Measurements from ENCODE around the gene RASGRP3.
"Not testable (repeated sequence)": the region's sequence is repeated elsewhere in the genome, so short reads cannot be mapped to it uniquely, and the experiment has no call there.

RASGRP3 gene

GRCh38 chr2:33457556-33458247 lies 18.7 kb upstream of the RASGRP3 start:
- DNase-seq = no peak

DNA sequence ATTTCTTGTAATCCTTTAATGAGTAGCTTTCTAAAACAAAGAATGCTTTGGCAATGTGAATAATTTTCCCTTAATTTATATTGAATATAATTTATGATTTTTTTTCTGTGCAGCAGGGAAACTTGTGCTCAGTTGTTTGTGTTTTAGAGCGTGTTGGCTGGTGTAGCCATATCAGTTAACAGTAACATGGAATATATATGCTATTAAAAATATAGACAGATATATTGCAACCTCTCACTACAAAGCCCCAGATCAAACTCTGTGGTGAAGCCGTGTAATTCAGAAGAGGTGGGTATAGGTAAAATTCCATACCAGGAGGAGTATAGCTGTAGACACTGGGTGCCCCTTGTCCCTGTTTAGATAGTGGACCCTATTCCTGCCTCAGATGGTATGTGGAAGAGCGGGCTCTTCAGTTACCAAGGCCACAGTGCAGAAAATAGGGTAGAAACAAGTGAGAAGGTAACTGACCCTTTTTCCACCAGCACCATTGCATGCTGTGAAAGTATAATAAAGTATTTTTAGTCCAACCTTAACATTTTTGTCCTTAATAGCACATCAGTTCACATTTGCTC lies 18.1 kb upstream of the RASGRP3 start:
- DNase-seq = no peak

DNA sequence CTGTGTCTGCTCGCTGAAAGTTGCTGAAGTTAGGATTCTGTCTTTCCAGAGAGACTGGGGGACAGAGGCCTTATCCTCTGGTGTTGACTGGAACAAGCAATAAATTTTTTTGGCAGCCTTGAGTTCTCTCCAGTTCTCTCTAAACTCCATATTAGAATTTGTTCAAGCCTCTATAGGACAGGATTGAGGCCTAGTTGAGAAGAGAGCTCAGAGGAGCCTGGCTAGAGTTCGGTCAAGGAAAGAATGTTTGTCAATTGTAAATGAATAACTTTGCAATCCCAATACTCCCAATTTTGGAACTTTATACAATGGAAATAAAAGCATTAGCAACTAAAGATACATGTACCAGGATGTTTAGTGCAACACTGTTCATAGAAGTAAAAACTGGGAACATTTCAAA lies 16.7 kb upstream of the RASGRP3 start:
- no peak for DNase-seq

DNA sequence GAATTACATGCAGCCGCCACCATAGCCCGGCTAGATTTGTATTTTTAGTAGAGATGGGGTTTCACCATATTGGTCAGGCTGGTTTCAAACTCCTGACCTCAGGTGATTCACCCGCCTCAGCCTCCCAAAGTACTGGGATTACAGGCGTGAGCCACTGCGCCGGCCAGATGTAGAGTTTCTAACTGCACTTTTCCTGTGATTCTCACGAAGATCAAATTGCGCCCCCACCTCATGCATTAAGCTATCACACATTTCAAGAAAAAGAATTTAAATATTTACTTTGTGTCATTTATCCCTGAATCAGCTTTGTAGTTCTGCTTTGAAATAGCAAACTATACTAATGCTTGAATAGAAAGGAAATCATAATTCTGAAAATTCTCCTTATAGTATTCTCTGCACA lies 13.9 kb upstream of the RASGRP3 start:
- not testable (repeated sequence) for DNase-seq

DNA sequence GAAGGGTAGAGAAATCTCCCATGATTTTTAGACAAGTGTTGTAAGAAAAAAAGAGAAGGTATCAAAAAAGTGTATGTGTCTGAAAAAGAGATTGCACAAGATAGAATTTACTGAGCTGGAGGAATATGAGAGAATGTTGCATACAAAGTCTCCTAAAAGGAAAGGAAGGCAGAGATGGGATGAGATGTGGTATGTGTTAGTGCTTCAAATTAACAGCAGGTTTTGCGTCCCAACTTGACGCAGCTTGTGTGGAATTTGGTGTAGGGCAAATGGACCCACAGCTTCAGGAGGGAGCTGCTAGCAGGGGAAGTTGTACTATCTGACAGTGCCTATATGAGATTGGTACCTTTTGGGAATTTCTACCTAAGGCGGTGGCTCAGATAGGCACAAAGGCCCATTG lies 9.0 kb upstream of the RASGRP3 start:
- DNase-seq = no peak

DNA sequence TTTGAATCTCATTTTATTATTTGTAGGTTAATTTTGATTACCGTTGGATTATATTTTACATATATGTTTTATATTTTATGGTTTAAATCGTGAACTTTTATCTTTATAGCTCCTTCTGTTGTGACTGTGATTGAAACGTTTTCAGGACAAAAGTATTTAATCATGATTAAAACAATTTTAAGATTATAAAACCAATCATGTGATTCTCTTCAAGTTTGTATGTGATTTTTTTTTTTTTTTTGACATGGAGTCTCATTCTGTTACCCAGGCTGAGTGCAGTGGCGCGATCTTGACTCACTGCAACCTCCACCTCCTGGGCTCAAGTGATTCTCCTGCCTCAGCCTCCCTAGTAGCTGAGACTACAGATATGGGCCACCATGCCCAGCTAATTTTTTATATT lies 7.2 kb upstream of the RASGRP3 start:
- DNase-seq = no peak

DNA sequence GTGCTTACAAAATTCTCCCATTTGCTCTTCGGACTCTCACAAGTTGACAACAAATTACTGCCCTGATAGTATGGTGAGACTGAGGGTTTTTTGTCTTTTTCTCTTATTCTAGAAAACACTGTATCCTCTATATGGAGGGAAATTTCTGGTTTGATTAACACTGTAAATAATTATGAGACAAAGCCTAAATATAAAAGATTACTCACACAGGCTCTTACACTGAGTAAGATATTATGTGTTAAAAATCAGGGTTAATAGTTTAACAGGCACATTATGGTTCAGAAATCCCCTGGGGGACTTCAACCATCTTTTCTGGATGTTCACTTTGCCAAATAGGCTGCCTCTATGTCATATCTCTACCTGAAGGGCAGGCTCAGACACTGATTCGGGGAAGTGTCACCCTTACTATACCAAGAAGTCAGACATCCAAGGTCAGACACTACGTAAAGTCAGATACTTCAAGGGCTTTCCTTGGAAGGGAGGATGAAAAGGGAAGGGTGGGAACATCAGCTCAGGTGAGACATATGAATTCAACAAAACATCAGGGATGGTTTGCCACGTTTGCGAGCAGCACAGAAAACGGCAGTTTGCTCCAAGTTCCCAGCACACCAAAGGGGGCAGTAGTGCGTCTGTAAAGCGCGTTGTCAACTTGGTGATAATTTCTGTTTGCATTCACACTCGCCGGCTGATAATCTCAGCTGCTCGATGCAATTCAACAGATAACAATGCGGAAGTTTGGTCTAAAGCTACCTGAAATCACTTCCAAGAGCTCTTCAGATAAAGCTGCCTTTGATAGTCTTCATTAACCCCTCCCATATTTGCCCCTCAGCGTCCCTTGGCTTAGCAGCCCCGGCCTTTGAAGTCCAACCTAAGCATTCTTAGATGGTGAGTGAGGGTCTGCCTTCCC lies 972 bp upstream of the RASGRP3 start:
- peak; percentile 87 for DNase-seq

DNA sequence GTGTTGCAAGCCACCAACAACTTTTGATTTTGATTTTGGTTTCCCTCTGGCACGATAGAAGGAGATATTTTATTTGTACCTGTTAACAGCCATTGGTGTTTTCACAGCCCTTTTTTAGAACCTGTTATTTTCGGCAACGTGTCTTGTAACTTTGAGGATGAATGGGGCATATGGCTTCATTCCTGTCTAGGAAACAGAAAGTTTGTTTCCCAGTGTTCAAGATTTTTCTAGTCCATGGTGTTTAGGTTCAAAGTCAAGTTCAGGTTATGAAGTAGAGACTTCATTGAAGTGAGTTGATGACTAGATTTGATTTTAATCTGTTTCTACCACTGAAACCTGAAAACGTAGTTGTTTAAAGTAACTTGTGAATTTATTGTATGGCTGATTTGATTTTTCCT lies 343 bp downstream of the RASGRP3 start:
- no peak for DNase-seq

GRCh38 chr2:33477473-33478468 lies 1.3 kb downstream of the RASGRP3 start:
- peak; percentile 7 for DNase-seq

DNA sequence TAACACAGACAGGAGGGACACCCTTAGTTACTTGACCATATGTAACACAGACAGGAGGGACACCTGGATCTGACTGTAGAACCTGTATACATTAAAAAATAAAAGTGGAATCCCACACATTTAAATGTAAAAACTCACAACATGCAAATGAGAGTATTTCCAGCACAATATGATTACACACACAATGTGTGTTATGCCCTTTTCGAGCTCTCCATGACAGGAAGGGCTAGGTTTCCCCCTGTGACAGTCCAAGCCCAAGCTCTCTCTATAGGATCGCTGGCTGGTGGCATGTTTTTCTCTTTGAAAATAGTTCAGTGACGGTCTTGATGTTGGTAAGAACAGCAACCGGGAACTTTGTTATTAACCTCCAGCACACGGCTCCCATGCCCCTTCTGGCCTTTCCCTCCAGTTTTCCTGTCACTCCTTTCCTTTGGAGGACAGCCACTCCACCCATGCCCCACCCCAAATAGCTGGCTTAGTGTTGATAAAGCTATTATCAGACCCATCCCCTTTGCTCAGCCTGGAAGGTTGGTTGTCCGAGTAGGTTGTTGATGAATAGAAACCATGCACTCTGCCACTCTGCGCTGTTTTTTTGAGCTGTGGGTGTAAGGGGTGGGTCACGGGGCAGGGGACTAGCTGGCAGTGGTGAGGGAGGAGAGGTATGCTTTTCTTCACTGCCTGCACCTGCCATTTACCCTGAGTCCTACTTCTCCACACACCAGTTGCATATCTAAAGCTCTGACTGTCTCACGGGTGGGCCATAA lies 2.7 kb downstream of the RASGRP3 start:
- no peak for DNase-seq

- DNase-seq = no peak
Observed at GRCh38 chr2:33482518-33482917, 6.1 kb downstream of the RASGRP3 start.

DNA sequence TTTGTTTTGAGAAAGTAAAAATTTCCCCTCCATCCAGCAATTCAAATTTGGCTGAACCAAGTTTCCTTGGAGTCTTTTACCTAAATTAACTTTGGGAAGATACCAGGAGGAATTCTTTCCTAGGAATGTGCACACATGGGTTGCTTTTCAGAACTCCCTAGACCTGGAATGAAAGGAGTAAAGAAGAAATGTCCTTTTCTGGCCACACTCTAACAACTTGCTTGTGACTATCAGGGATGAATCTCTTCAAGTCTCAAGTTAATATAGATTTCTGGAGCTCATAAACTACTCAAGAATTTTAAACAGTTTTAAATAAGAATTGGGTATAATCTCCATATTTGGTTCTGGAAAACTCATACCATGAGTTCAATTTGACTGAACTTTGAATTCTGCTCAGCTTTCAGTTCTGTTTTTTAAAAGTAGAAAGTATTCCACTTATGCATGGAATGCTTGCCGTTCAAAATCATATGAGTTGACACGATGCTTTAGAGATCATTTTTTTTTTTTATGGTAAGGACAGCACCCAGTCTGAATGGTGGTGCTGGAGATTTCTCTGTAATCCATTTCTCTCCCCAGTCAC lies 7.7 kb downstream of the RASGRP3 start:
- no peak for DNase-seq

DNA sequence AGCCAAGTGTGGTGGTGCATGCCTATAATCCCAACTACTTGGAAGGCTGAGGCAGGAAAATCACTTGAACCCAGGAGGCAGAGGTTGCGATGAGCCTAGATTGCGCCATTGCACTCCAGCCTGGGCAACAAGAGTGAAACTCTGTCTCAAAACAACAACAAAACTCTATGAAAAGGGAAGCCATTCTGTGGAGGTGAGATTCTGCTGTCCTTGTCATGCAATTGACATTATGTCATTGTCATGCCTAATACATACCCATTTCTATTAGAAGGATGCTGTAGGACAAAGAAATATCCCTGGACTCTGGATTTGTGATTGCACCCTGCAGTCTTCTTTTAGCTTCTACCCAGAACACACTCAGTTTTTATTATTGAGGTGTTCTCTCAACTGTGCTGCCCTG lies 8.6 kb downstream of the RASGRP3 start:
- no peak for DNase-seq

DNA sequence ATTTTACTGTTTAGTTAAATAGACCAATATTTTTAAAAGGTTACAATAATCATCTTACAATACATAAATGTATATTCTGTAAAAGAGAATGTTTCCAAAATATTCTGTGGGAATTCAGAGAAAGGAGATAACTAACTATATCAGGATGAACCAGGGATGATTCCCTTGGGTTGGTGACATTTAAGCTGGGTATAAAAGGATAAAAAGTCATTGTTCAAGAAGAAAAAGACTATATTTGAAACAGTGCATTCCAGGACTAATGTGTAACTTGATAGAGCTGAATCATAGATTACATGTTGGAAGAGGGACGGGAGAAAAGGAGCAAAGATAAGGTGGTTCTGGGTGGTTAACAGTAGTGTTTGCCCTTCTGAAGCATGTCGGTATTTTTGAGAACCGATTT lies 10.1 kb downstream of the RASGRP3 start:
- no peak for DNase-seq

DNA sequence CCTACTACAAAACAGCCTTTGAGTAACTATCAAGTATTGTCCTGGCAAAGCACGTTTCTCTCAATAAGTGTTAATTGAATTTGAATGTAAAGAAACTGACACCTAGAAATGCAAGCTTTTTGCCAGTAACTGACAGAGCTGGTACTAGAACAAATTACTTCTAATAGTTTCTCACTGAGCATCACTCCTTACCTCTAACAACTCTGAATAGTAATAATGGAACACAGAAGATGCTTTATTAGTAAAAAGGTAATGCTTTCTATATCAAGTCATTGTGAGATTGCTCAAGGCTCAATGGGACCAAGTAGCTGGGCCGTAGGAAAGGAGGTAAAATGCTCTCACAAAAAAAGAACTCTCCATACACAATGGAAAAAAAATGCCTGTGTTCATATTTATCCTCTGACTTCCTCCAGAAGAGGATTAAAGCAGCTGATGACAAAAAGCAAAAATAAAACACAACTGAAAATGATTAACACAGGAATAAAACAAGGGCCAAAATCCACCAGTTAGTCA lies 11.8 kb downstream of the RASGRP3 start:
- DNase-seq = no peak

- no peak for DNase-seq
Observed at GRCh38 chr2:33488715-33489540, 12.5 kb downstream of the RASGRP3 start.

- no peak for DNase-seq
Observed at GRCh38 chr2:33489835-33490431, 13.5 kb downstream of the RASGRP3 start.

- DNase-seq = no peak
Observed at GRCh38 chr2:33491441-33492084, 15.1 kb downstream of the RASGRP3 start.

DNA sequence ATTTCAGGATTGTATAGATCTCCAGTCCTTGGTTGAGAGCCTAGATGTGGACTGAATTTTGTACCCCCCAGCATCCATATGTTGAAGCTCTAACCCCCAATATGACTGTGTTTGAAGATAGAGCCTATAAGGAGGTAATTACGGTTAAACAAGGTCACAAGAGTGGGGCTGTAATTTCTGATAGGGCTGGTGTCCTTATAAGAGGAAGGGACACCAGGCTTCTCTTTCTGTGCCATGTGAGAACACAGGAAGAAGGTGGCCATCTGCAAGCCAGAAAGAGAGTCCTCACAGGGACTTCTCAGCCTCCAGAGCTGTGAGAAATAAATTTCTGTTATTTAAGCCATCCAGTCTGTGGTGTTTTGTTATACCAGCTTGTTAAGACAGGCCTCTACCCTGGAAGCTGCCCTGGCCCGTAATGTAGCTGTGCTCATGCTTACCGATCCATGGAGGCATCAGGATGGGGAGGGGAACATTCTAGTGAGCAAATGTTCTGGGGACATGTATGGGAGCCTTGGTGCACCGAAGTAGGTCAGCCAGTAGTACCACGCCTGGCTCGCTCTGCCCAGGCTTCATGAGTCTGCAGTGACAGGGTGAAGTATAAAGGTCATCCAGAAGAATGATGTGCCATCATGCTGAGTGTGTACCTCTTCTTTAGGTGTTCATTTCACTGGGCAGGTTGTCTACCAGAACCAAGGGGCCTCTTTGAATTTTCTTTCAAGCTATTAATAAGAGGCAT lies 16.1 kb downstream of the RASGRP3 start:
- no peak for DNase-seq

All from CD4-positive, alpha-beta T cell treated with Interleukin-6 for 4 hours (primary cell).